Adipocyte (in vitro differentiated cells): Measurements from ENCODE around the gene CORT.
A peak's percentile ranks its signal among the peaks of the same experiment; 100 is the strongest.

ENCODE experiments used
- DNase-seq: peaks from one replicate; pipeline ENCODE4 v3.0.0-alpha.2; 2015; ENCODE audit warnings: low read depth
- H3K27me3 ChIP-seq: replicated peaks from 2 replicates; pipeline ENCODE4 v1.7.0; 2013; ENCODE audit warnings: mild to moderate bottlenecking, low read length, moderate library complexity; ENCODE audit not compliant: control insufficient read depth, insufficient read depth
- H3K36me3 ChIP-seq: 2 replicates; pipeline ENCODE4 v1.7.0; 2013; ENCODE audit warnings: low read length, mild to moderate bottlenecking, moderate library complexity; ENCODE audit not compliant: control insufficient read depth, insufficient read depth, severe bottlenecking
- H3K4me1 ChIP-seq: 2 replicates; pipeline ENCODE4 v1.7.0; 2013; ENCODE audit warnings: mild to moderate bottlenecking, low read length, moderate library complexity; ENCODE audit not compliant: control insufficient read depth, insufficient read depth
- H3K4me3 ChIP-seq: 2 replicates; pipeline ENCODE4 v1.7.0; 2013; ENCODE audit warnings: mild to moderate bottlenecking, low read length, moderate library complexity
- H3K9ac ChIP-seq: 2 replicates; pipeline ENCODE4 v1.7.0; 2013; ENCODE audit warnings: mild to moderate bottlenecking, low read length, moderate library complexity
- H3K9me3 ChIP-seq: 2 replicates; pipeline ENCODE4 v1.7.0; 2013; ENCODE audit warnings: mild to moderate bottlenecking, low read length, moderate library complexity; ENCODE audit not compliant: control insufficient read depth

Gene CORT

DNA sequence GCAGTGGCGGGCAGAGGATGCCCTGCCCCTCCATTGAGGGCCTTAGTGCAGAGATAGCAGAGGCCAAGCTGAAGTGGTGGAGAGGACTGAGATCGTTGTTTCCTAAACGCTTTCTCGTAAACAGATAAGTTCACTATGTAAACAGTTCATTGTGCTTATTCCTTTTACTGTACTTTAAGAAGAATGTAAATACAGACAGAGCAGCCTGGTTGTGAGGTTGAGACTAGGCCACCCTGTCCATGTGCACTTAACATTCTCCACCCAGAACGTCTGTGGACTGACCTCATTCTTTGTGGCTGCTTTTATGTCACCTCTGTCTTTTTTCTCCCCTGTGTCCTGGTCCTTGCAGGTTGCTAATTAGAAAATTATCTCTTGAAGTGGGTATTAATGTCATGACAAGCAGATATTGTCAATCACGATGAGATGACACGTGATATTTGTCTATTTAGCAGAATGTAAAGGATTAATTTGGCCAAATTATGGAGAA is 11.1 kb upstream of the CORT start:
- no peaks in the 10 kb centered on the region for H3K36me3 ChIP-seq
- no peaks in the 10 kb centered on the region for H3K9me3 ChIP-seq
- no peak overlapping the region for H3K4me3 ChIP-seq
- no peak for DNase-seq
- H3K27me3 ChIP-seq: no peaks in the 10 kb centered on the region
- no peak overlapping the region for H3K9ac ChIP-seq
- no peaks in the 10 kb centered on the region for H3K4me1 ChIP-seq

- H3K9me3 ChIP-seq: no peaks in the 10 kb centered on the region
- H3K9ac ChIP-seq: no peak overlapping the region
- H3K4me3 ChIP-seq: no peak overlapping the region
- no peaks in the 10 kb centered on the region for H3K27me3 ChIP-seq
- H3K4me1 ChIP-seq: no peaks in the 10 kb centered on the region
- H3K36me3 ChIP-seq: no peaks in the 10 kb centered on the region
- DNase-seq: no peak
Observed at GRCh38 chr1:10440305-10440704, 9.5 kb upstream of the CORT start.

GRCh38 chr1:10440794-10441193 is 9.0 kb upstream of the CORT start:
- Histone ChIP-seq H3K4me3 (no peak overlapping the region), H3K9ac (no peak overlapping the region), H3K9me3 (no peaks in the 10 kb centered on the region), H3K27me3 (no peaks in the 10 kb centered on the region), H3K36me3 (no peaks in the 10 kb centered on the region), H3K4me1 (no peaks in the 10 kb centered on the region)
- DNase-seq: no peak

- Histone ChIP-seq H3K27me3 (no peaks in the 10 kb centered on the region), H3K9me3 (no peaks in the 10 kb centered on the region), H3K9ac (no peak overlapping the region), H3K4me1 (no peaks in the 10 kb centered on the region), H3K36me3 (no peaks in the 10 kb centered on the region), H3K4me3 (no peak overlapping the region)
- DNase-seq: no peak
Observed at GRCh38 chr1:10444248-10444647, 5.6 kb upstream of the CORT start.

- Histone ChIP-seq H3K9ac (no peak overlapping the region), H3K27me3 (no peaks in the 10 kb centered on the region), H3K9me3 (no peaks in the 10 kb centered on the region), H3K4me1 (no peaks in the 10 kb centered on the region), H3K36me3 (no peaks in the 10 kb centered on the region), H3K4me3 (no peak overlapping the region)
- DNase-seq: no peak
Observed at GRCh38 chr1:10444795-10445397, 4.9 kb upstream of the CORT start.

DNA sequence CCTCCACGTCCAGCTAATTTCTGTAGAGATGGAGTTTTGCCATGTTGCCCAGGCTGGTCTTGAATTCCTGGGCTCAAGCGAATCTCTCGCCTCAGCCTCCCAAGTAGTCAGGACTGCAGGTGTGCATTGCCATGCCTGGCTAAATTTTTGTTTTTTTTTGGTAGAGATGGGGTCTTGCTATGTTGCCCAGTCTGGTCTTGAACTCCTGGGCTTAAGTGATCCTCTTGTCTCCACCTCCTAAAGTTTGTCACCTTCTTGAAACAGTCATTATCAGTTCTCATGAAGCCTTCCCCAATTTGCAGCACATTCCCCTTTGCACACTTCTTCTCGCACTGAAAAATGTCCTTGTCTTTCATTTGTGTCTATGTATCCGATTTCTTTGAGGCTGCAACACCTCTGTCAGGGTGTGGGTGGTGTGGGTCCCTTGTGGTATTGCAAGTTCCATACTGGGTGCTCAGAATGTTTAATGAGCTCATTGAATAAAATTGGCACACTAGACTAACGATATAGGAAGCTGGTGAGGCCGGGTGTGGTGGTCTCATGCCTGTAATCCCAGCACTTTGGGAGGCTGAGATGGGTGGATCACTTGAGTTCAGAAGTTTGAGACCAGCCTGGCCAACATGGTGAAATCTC is 2.9 kb upstream of the CORT start:
- H3K4me3 ChIP-seq: no peak overlapping the region

GRCh38 chr1:10450156-10450814 is 454 bp downstream of the CORT start:
- no peak for DNase-seq
- Histone ChIP-seq H3K9ac (peak overlapping the region; percentile 51), H3K4me3 (no peak overlapping the region), H3K27me3 (no peaks in the 10 kb centered on the region), H3K36me3 (no peaks in the 10 kb centered on the region), H3K9me3 (no peaks in the 10 kb centered on the region), H3K4me1 (peaks cover 13% of the 10 kb centered on the region)

More for the DNA sequence above, 2.9 kb upstream of the CORT start:
- Histone ChIP-seq H3K27me3 (no peaks in the 10 kb centered on the region), H3K9ac (no peak overlapping the region), H3K4me1 (peaks cover 13% of the 10 kb centered on the region), H3K9me3 (no peaks in the 10 kb centered on the region), H3K36me3 (no peaks in the 10 kb centered on the region)
- DNase-seq: no peak

DNA sequence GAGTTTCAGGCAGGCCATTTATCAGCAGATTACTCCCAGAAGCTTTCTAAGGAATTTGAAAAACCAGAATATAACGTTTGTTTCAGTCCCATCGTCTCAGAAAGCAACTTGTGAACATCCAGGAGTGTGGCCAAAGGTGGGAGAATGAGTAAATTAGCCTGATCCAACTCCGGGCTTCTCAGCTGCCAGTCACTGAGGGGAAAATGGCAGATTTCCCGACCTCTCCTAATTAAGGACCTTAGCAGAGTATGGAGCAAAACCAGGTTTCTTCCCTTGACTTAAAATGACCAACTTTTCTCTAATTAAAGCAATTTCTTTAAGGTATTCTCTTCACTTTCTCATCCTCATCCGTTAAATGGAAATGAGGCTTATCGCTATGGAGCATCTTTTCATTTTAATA is 1.0 kb downstream of the CORT start:
- Histone ChIP-seq H3K36me3 (no peaks in the 10 kb centered on the region), H3K4me3 (peak overlapping the region; percentile 66), H3K9ac (peak overlapping the region; percentile 51), H3K9me3 (no peaks in the 10 kb centered on the region), H3K27me3 (no peaks in the 10 kb centered on the region), H3K4me1 (peaks cover 13% of the 10 kb centered on the region)
- peak; percentile 24 for DNase-seq

GRCh38 chr1:10451287-10451686 is 1.5 kb downstream of the CORT start:
- Histone ChIP-seq H3K9me3 (no peaks in the 10 kb centered on the region), H3K27me3 (no peaks in the 10 kb centered on the region), H3K36me3 (no peaks in the 10 kb centered on the region), H3K9ac (peak overlapping the region; percentile 51), H3K4me3 (peak overlapping the region; percentile 66), H3K4me1 (peaks cover 13% of the 10 kb centered on the region)
- DNase-seq: peak; percentile 74

DNA sequence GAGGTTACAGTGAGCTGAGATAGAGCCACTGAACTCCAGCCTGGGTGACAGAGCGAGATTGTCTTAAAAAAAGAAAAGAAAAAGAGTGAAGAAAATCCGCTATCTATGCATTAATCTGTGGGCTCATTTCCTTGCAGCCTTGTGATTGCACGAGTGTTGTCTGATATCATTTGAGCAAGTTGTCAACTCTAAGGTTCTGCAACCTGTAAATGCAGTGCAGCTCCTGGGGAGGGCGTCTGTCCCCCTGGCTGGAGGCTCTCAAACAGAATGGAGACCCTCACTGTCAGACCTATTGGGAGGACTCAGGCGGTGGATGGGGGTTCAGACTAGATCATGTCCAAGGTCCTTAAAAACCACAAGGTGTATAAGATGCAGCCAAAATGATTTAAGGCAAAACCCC is 6.2 kb downstream of the CORT start:
- Histone ChIP-seq H3K27me3 (no peaks in the 10 kb centered on the region), H3K36me3 (peaks cover under 1% of the 10 kb centered on the region), H3K9ac (no peak overlapping the region), H3K9me3 (no peaks in the 10 kb centered on the region), H3K4me3 (no peak overlapping the region), H3K4me1 (peaks cover 18% of the 10 kb centered on the region)
- DNase-seq: no peak

- Histone ChIP-seq H3K4me1 (peaks cover 13% of the 10 kb centered on the region), H3K9ac (no peak overlapping the region), H3K27me3 (no peaks in the 10 kb centered on the region), H3K36me3 (peaks cover 7% of the 10 kb centered on the region), H3K4me3 (no peak overlapping the region), H3K9me3 (no peaks in the 10 kb centered on the region)
- DNase-seq: no peak
Observed at GRCh38 chr1:10456661-10457060, 6.8 kb downstream of the CORT start.
